ENCODE results near the gene SGCA.

Gene SGCA

DNA sequence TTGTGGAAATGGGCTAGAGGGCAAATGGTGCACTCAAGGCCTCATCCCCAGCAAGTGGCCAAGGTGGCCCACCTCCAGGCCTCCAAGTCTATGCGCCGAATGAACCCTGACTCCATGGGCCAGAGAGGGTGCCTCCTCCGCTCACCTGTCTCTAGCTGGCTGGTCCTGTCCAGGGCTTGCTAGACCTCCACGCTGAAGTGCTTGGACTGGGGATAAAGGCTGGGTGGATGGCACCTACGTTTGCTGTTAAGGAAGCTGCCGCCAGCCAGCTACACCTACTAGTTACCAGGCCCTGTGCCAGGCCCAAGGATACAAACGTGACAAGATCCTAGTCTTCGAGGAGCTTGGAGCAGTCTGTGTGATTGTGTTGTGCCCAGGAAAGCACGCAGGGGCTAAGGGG is 739 bp upstream of the SGCA start:
- DNase-seq (ENCODE audit: low read depth), result no peak
- TF ChIP-seq, protein P1, sequence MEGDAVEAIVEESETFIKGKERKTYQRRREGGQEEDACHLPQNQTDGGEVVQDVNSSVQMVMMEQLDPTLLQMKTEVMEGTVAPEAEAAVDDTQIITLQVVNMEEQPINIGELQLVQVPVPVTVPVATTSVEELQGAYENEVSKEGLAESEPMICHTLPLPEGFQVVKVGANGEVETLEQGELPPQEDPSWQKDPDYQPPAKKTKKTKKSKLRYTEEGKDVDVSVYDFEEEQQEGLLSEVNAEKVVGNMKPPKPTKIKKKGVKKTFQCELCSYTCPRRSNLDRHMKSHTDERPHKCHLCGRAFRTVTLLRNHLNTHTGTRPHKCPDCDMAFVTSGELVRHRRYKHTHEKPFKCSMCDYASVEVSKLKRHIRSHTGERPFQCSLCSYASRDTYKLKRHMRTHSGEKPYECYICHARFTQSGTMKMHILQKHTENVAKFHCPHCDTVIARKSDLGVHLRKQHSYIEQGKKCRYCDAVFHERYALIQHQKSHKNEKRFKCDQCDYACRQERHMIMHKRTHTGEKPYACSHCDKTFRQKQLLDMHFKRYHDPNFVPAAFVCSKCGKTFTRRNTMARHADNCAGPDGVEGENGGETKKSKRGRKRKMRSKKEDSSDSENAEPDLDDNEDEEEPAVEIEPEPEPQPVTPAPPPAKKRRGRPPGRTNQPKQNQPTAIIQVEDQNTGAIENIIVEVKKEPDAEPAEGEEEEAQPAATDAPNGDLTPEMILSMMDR (IDR thresholded peaks at IDR 0.05; ENCODE audit: insufficient read depth, low read depth, low read length, missing control alignments), result no peak
- H3K4me3 ChIP-seq (ENCODE audit: low read depth, low read length), result no peak overlapping the region

DNA sequence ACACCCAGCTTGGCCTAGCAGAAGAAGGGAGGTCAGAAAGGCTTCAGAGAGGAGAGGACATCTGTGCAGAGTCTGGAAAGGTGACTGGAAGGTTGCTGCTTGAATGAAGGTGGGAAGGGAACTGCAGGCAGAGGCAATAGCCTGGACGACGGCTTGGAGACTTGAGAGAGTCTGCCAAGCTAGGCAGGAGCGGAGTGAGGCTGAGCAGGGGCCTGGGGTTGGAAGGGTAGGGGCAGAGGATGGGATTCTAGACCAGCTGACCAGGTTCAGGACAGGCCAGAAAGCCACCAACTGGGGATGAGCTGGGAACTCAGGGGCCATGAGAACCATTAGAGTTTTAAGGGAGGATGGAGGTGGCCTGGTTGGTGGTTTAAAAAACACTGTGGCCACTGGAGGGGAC is 339 bp upstream of the SGCA start:
- no peak overlapping the region for H3K4me3 ChIP-seq (ENCODE audit: low read depth, low read length)
- no peak for DNase-seq (ENCODE audit: low read depth)
- TF ChIP-seq, protein P1 (IDR thresholded peaks at IDR 0.05; ENCODE audit: insufficient read depth, low read depth, low read length, missing control alignments), result no peak

DNA sequence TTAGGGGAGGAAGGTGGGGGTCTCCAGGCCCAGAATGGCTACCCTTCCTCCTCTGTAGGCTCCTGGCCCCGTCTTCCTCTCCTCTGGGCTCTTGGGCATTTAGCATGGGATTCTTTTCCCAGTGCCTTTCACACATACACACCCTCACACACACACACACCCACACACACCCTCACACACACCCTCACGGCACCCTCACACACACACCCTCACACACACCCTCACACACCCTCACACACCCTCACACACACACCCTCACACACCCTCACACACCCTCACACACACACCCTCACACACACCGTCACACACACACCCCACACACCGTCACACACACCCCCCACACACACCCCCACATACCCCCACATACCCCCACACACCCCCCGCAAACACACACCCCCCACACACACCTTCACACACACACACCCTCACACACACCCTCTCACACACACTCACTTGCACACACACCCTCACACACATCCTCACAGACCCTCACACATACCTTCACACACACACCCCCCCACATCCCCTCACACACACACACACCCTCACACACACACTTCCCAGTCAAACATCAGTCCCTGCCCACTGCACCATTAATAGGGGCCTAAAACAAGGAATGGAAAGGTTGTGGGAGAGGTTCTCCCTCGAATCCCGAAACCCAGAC is 845 bp downstream of the SGCA start:
- no peak overlapping the region for H3K4me3 ChIP-seq (ENCODE audit: low read depth, low read length)
- no peak for DNase-seq (ENCODE audit: low read depth)
- TF ChIP-seq, protein P1 (IDR thresholded peaks at IDR 0.05; ENCODE audit: insufficient read depth, low read depth, low read length, missing control alignments), result no peak

DNA sequence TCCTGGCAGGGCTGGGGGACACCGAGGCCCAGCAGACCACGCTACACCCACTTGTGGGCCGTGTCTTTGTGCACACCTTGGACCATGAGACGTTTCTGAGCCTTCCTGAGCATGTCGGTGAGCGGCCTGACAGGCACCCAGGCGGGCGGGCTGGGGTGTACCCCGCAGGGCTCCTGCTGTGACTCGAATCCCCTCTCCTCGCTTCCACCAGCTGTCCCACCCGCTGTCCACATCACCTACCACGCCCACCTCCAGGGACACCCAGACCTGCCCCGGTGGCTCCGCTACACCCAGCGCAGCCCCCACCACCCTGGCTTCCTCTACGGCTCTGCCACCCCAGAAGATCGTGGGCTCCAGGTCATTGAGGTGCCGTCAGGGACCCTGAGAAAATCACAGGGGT is 1.6 kb downstream of the SGCA start:
- DNase-seq (ENCODE audit: low read depth), result no peak
- H3K4me3 ChIP-seq (ENCODE audit: low read depth, low read length), result no peak overlapping the region
- TF ChIP-seq, protein P1 (IDR thresholded peaks at IDR 0.05; ENCODE audit: insufficient read depth, low read depth, low read length, missing control alignments), result no peak

DNA sequence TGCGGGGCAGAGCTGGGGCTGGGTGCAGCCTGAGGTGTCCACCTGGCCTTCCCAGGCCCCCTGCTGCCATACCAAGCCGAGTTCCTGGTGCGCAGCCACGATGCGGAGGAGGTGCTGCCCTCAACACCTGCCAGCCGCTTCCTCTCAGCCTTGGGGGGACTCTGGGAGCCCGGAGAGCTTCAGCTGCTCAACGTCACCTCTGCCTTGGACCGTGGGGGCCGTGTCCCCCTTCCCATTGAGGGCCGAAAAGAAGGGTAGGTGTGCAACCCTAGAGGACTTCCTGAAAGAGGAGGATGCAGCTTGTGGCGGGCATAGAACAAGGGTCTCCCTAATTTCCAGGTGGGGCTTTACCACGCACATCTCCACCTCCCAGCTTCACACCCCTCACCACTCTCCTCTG is 2.5 kb downstream of the SGCA start:
- no peak overlapping the region for H3K4me3 ChIP-seq (ENCODE audit: low read depth, low read length)
- no peak for DNase-seq (ENCODE audit: low read depth)
- TF ChIP-seq, protein P1 (IDR thresholded peaks at IDR 0.05; ENCODE audit: insufficient read depth, low read depth, low read length, missing control alignments), result no peak

DNA sequence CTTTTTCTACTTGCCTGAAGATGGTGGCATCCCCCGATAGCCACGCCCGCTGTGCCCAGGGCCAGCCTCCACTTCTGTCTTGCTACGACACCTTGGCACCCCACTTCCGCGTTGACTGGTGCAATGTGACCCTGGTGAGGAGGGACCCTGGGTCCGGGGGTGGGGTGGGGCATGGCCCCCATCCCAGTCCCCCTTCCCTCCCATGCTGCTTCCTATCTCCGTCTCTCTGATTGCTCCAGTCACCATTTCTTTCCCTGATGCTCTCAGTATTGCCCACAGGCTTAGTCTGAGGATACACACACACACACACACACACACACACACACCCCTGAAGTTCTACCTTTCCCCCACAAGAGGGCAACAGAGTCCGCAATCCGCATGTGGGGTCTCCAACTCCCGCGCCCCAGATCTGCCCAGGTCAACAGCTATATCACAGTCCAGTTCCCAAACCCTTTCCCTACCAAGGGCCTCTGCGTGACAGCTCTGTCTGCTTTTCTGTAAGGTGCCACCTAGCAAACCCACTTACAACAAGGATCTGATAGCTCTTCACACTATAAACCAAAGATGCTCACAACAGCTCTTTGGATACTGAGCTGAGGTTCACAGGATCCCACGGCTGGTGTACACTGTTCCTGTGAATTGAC is 3.4 kb downstream of the SGCA start:
- no peak overlapping the region for H3K4me3 ChIP-seq (ENCODE audit: low read depth, low read length)
- TF ChIP-seq, protein P1 (IDR thresholded peaks at IDR 0.05; ENCODE audit: insufficient read depth, low read depth, low read length, missing control alignments), result peak; percentile 88
- peak; percentile 82 for DNase-seq (ENCODE audit: low read depth)

Measured in GM12865 (cell line).